ENCODE results near the gene ZDHHC22.

The ZDHHC22 gene

GRCh38 chr14:77184396-77185092 lies 43.0 kb upstream of the ZDHHC22 start:
- 66% methylated on average over 8 of the region's 11 CpGs for WGBS (ENCODE audit: insufficient coverage)
- H3K9me3 ChIP-seq (ENCODE audit: control extremely low read depth in 1 of 5, control insufficient read depth in 4 of 5, insufficient read depth in 2 of 5, low read depth in 1 of 5, low read length in 4 of 5) = no peaks in the 10 kb centered on the region
- ChIA-PET POLR2A (no interaction called here), CTCF (interaction anchor here (0.7 to 2.3 kb wide), 3 partner anchors 24 to 33 kb away, joined by 3 to 7 read pairs (median 3); no protein-coding TSS in a partner anchor)
- peaks cover 2 to 31% (median 23%) of the 10 kb centered on the region in 4 experiments for H3K4me1 ChIP-seq (ENCODE audit: control extremely low read depth in 1 of 4, control insufficient read depth in 4 of 4, insufficient read depth in 4 of 4, low read length in 3 of 4)
- no peaks in the 10 kb centered on the region for H3K36me3 ChIP-seq (ENCODE audit: control insufficient read depth in 4 of 4, insufficient read depth in 4 of 4, low read length in 3 of 4)
- H3K27me3 ChIP-seq (replicated peaks in 2 of 5; ENCODE audit: control insufficient read depth in 4 of 5, insufficient read depth in 5 of 5, low read length in 4 of 5) = peaks cover 0 to 5% (median 0%) of the 10 kb centered on the region in 5 experiments
- no peak overlapping the region for H3K27ac ChIP-seq (ENCODE audit: insufficient read depth in 1 of 2, low read depth in 1 of 2, low read length in 2 of 2, poor library complexity in 1 of 2, severe bottlenecking in 2 of 2)
- DNase-seq = no peak
- H3K4me3 ChIP-seq (ENCODE audit: control insufficient read depth in 1 of 7, extremely low read depth in 1 of 7, insufficient read depth in 4 of 7, low read depth in 2 of 7, low read length in 6 of 7) = no peak overlapping the region

GRCh38 chr14:77183896-77184295 lies 42.3 kb upstream of the ZDHHC22 start:
- ChIA-PET CTCF (interaction anchor here (0.7 to 2.3 kb wide), 2 partner anchors 29 to 32 kb away, joined by 3 to 7 read pairs; no protein-coding TSS in a partner anchor), POLR2A (no interaction called here)
- H3K4me1 ChIP-seq (ENCODE audit: control extremely low read depth in 1 of 4, control insufficient read depth in 4 of 4, insufficient read depth in 4 of 4, low read length in 3 of 4) = peaks cover 2 to 31% (median 23%) of the 10 kb centered on the region in 4 experiments
- H3K27me3 ChIP-seq (replicated peaks in 2 of 5; ENCODE audit: control insufficient read depth in 4 of 5, insufficient read depth in 5 of 5, low read length in 4 of 5) = peaks cover 0 to 5% (median 0%) of the 10 kb centered on the region in 5 experiments
- no peak overlapping the region for H3K4me3 ChIP-seq (ENCODE audit: control insufficient read depth in 1 of 7, extremely low read depth in 1 of 7, insufficient read depth in 4 of 7, low read depth in 2 of 7, low read length in 6 of 7)
- no peaks in the 10 kb centered on the region for H3K9me3 ChIP-seq (ENCODE audit: control extremely low read depth in 1 of 5, control insufficient read depth in 4 of 5, insufficient read depth in 2 of 5, low read depth in 1 of 5, low read length in 4 of 5)
- DNase-seq = no peak
- no peak overlapping the region for H3K27ac ChIP-seq (ENCODE audit: insufficient read depth in 1 of 2, low read depth in 1 of 2, low read length in 2 of 2, poor library complexity in 1 of 2, severe bottlenecking in 2 of 2)
- H3K36me3 ChIP-seq (ENCODE audit: control insufficient read depth in 4 of 4, insufficient read depth in 4 of 4, low read length in 3 of 4) = no peaks in the 10 kb centered on the region
- WGBS (ENCODE audit: insufficient coverage) = 37% methylated on average over 5 of the region's 5 CpGs

- Histone ChIP-seq H3K27me3 (replicated peaks in 2 of 5; ENCODE audit: control insufficient read depth in 4 of 5, insufficient read depth in 5 of 5, low read length in 4 of 5) (peaks cover 0 to 5% (median 0%) of the 10 kb centered on the region in 5 experiments), H3K27ac (ENCODE audit: insufficient read depth in 1 of 2, low read depth in 1 of 2, low read length in 2 of 2, poor library complexity in 1 of 2, severe bottlenecking in 2 of 2) (no peak within 1 kb of the TSS)
Observed at GRCh38 chr14:77181603-77182437, 40.2 kb upstream of the ZDHHC22 start, which contains the start of gene TMEM63C. TMEM63C (plus strand) TSS chr14:77181798; CDS start chr14:77218814, 37,016 bp downstream.

GRCh38 chr14:77180726-77181602 lies 39.4 kb upstream of the ZDHHC22 start:
- ChIA-PET CTCF (interaction anchor here (0.9 to 2.2 kb wide), 2 partner anchors 10 to 136 kb away, joined by 3 to 6 read pairs; no protein-coding TSS in a partner anchor), POLR2A (interaction anchor here (0.6 kb wide), 1 partner anchor 198 kb away, joined by 3 read pairs; no protein-coding TSS in a partner anchor)
- Histone ChIP-seq H3K36me3 (ENCODE audit: control insufficient read depth in 4 of 4, insufficient read depth in 4 of 4, low read length in 3 of 4) (no peaks in the 10 kb centered on the region), H3K9me3 (ENCODE audit: control extremely low read depth in 1 of 5, control insufficient read depth in 4 of 5, insufficient read depth in 2 of 5, low read depth in 1 of 5, low read length in 4 of 5) (no peaks in the 10 kb centered on the region), H3K27me3 (replicated peaks in 2 of 5; ENCODE audit: control insufficient read depth in 4 of 5, insufficient read depth in 5 of 5, low read length in 4 of 5) (peaks cover 0 to 5% (median 0%) of the 10 kb centered on the region in 5 experiments), H3K4me3 (ENCODE audit: control insufficient read depth in 1 of 7, extremely low read depth in 1 of 7, insufficient read depth in 4 of 7, low read depth in 2 of 7, low read length in 6 of 7) (peak overlapping the region in 6 of 7 experiments; percentile 34 to 80 (median 66)), H3K27ac (ENCODE audit: insufficient read depth in 1 of 2, low read depth in 1 of 2, low read length in 2 of 2, poor library complexity in 1 of 2, severe bottlenecking in 2 of 2) (no peak overlapping the region), H3K4me1 (ENCODE audit: control extremely low read depth in 1 of 4, control insufficient read depth in 4 of 4, insufficient read depth in 4 of 4, low read length in 3 of 4) (peaks cover 2 to 31% (median 23%) of the 10 kb centered on the region in 4 experiments)
- 51% methylated on average over 12 of the region's 12 CpGs for WGBS (ENCODE audit: insufficient coverage)
- DNase-seq = peak; percentile 34 to 78 (median 60)

More at GRCh38 chr14:77181603-77182437, 40.2 kb upstream of the ZDHHC22 start, which contains the start of gene TMEM63C:
- WGBS (ENCODE audit: insufficient coverage) = 0% methylated on average over 32 of the region's 46 CpGs
- H3K4me3 ChIP-seq (ENCODE audit: control insufficient read depth in 1 of 7, extremely low read depth in 1 of 7, insufficient read depth in 4 of 7, low read depth in 2 of 7, low read length in 6 of 7) = peak within 1 kb of the TSS; percentile 34 to 80 (median 62)
- peak; percentile 67 to 87 (median 81) for DNase-seq
- H3K36me3 ChIP-seq (ENCODE audit: control insufficient read depth in 4 of 4, insufficient read depth in 4 of 4, low read length in 3 of 4) = no peaks in the 10 kb centered on the region
- POLR2A ChIA-PET = no interaction called here
- H3K9me3 ChIP-seq (ENCODE audit: control extremely low read depth in 1 of 5, control insufficient read depth in 4 of 5, insufficient read depth in 2 of 5, low read depth in 1 of 5, low read length in 4 of 5) = no peaks in the 10 kb centered on the region
- CTCF ChIA-PET = interaction anchor here (2.2 kb wide), 1 partner anchor 9 kb away, joined by 6 read pairs; no protein-coding TSS in a partner anchor
- H3K4me1 ChIP-seq (ENCODE audit: control extremely low read depth in 1 of 4, control insufficient read depth in 4 of 4, insufficient read depth in 4 of 4, low read length in 3 of 4) = peaks cover 2 to 31% (median 23%) of the 10 kb centered on the region in 4 experiments

GRCh38 chr14:77178656-77179055 lies 37.1 kb upstream of the ZDHHC22 start:
- CTCF ChIA-PET = no interaction called here
- Histone ChIP-seq H3K36me3 (ENCODE audit: control insufficient read depth in 4 of 4, insufficient read depth in 4 of 4, low read length in 3 of 4) (no peaks in the 10 kb centered on the region), H3K9me3 (ENCODE audit: control extremely low read depth in 1 of 5, control insufficient read depth in 4 of 5, insufficient read depth in 2 of 5, low read depth in 1 of 5, low read length in 4 of 5) (no peaks in the 10 kb centered on the region), H3K27ac (ENCODE audit: insufficient read depth in 1 of 2, low read depth in 1 of 2, low read length in 2 of 2, poor library complexity in 1 of 2, severe bottlenecking in 2 of 2) (no peak overlapping the region), H3K4me3 (ENCODE audit: control insufficient read depth in 1 of 7, extremely low read depth in 1 of 7, insufficient read depth in 4 of 7, low read depth in 2 of 7, low read length in 6 of 7) (no peak overlapping the region), H3K27me3 (replicated peaks in 2 of 5; ENCODE audit: control insufficient read depth in 4 of 5, insufficient read depth in 5 of 5, low read length in 4 of 5) (peaks cover 0 to 5% (median 0%) of the 10 kb centered on the region in 5 experiments), H3K4me1 (ENCODE audit: control extremely low read depth in 1 of 4, control insufficient read depth in 4 of 4, insufficient read depth in 4 of 4, low read length in 3 of 4) (peaks cover 2 to 21% (median 19%) of the 10 kb centered on the region in 4 experiments)
- POLR2A ChIA-PET = no interaction called here
- WGBS (ENCODE audit: insufficient coverage) = no CpG with 5 or more reads among the region's 3 CpGs
- peak in 1 of 3 donors; percentile 11 for DNase-seq

- CTCF ChIA-PET = interaction anchor here (0.6 kb wide), 1 partner anchor 25 kb away, joined by 3 read pairs; no protein-coding TSS in a partner anchor
- DNase-seq = peak in 1 of 3 donors; percentile 8
- H3K36me3 ChIP-seq (ENCODE audit: control insufficient read depth in 4 of 4, insufficient read depth in 4 of 4, low read length in 3 of 4) = no peaks in the 10 kb centered on the region
- no peak overlapping the region for H3K27ac ChIP-seq (ENCODE audit: insufficient read depth in 1 of 2, low read depth in 1 of 2, low read length in 2 of 2, poor library complexity in 1 of 2, severe bottlenecking in 2 of 2)
- H3K4me3 ChIP-seq (ENCODE audit: control insufficient read depth in 1 of 7, extremely low read depth in 1 of 7, insufficient read depth in 4 of 7, low read depth in 2 of 7, low read length in 6 of 7) = no peak overlapping the region
- 38% methylated on average over 1 of the region's 1 CpG for WGBS (ENCODE audit: insufficient coverage)
- H3K27me3 ChIP-seq (replicated peaks in 2 of 5; ENCODE audit: control insufficient read depth in 4 of 5, insufficient read depth in 5 of 5, low read length in 4 of 5) = peaks cover 0 to 6% (median 0%) of the 10 kb centered on the region in 5 experiments
- H3K4me1 ChIP-seq (ENCODE audit: control extremely low read depth in 1 of 4, control insufficient read depth in 4 of 4, insufficient read depth in 4 of 4, low read length in 3 of 4) = peaks cover 2 to 18% (median 18%) of the 10 kb centered on the region in 4 experiments
- no peaks in the 10 kb centered on the region for H3K9me3 ChIP-seq (ENCODE audit: control extremely low read depth in 1 of 5, control insufficient read depth in 4 of 5, insufficient read depth in 2 of 5, low read depth in 1 of 5, low read length in 4 of 5)
- POLR2A ChIA-PET = no interaction called here
Observed at GRCh38 chr14:77177702-77178101, 36.1 kb upstream of the ZDHHC22 start.
